ENCODE results near the gene C14orf180.

- TF ChIP-seq, protein P1, sequence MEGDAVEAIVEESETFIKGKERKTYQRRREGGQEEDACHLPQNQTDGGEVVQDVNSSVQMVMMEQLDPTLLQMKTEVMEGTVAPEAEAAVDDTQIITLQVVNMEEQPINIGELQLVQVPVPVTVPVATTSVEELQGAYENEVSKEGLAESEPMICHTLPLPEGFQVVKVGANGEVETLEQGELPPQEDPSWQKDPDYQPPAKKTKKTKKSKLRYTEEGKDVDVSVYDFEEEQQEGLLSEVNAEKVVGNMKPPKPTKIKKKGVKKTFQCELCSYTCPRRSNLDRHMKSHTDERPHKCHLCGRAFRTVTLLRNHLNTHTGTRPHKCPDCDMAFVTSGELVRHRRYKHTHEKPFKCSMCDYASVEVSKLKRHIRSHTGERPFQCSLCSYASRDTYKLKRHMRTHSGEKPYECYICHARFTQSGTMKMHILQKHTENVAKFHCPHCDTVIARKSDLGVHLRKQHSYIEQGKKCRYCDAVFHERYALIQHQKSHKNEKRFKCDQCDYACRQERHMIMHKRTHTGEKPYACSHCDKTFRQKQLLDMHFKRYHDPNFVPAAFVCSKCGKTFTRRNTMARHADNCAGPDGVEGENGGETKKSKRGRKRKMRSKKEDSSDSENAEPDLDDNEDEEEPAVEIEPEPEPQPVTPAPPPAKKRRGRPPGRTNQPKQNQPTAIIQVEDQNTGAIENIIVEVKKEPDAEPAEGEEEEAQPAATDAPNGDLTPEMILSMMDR (IDR thresholded peaks at IDR 0.05): no peak
- no peak for TF ChIP-seq POLR2A (IDR thresholded peaks at IDR 0.05)
Measured at GRCh38 chr14:104604458-104605449, 25.2 kb downstream of the C14orf180 start, which contains the start of gene TMEM179.
